ENCODE results near the gene AIP.
"Not testable (repeated sequence)": the region's sequence is repeated elsewhere in the genome, so short reads cannot be mapped to it uniquely, and the experiment has no call there.

AIP gene

DNA sequence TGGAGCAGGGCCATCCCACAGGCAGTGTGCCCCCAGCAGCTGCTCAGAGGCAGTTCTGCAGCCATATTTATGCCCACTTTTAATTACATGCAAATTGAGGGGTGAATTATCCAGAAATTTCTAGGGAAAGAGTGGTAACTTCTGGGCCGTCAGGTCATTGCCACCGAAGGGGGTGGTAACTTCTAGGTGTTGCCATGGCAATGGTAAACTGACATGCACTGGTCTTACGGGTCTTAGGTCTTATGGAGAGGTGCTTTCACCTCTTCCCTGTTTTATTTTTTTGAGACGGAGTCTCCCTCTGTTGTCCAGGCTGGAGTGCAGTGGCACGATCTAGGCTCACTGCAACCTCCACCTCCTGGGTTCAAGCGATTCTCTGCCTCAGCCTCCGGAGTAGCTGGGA lies 9.9 kb upstream of the AIP start:
- Histone ChIP-seq H3K9me2 (replicated peaks; ENCODE audit: low read depth, low read length) (no peaks in the 10 kb centered on the region), H3K9me3 (ENCODE audit: insufficient read depth, low read depth, low read length) (no peaks in the 10 kb centered on the region), H3K36me3 (ENCODE audit: insufficient read depth, low read length) (no peaks in the 10 kb centered on the region), H3K4me1 (ENCODE audit: insufficient read depth, low read length, poor library complexity, severe bottlenecking) (peaks cover 15% of the 10 kb centered on the region), H3K4me2 (ENCODE audit: low read depth, low read length, poor library complexity, severe bottlenecking) (no peak overlapping the region), H3K79me2 (ENCODE audit: insufficient read depth, low read length) (peaks cover 11% of the 10 kb centered on the region; the same call in 1 of the 2 replicates), H4K20me1 (ENCODE audit: insufficient read depth, low read length, poor library complexity, severe bottlenecking) (no peaks in the 10 kb centered on the region), H3F3A (ENCODE audit: low read depth) (no peaks in the 10 kb centered on the region), H3K9ac (ENCODE audit: low read depth, low read length, poor library complexity, severe bottlenecking) (no peak overlapping the region), H3K27me3 (ENCODE audit: insufficient read depth, low read length, poor library complexity, severe bottlenecking) (no peaks in the 10 kb centered on the region), H3K4me3 (ENCODE audit: low read length, poor library complexity, severe bottlenecking) (no peak overlapping the region), H2AFZ (ENCODE audit: low read length) (no peak overlapping the region)
- TF ChIP-seq CTCF (conservative IDR thresholded peaks at IDR 0.05; ENCODE audit: low read length) (no peak), EZH2phosphoT487 (IDR thresholded peaks at IDR 0.05; ENCODE audit: borderline replicate concordance) (no peak)

- not testable (repeated sequence) for H3K4me3 ChIP-seq (ENCODE audit: low read length, poor library complexity, severe bottlenecking)
Measured at GRCh38 chr11:67476692-67477091, 6.1 kb upstream of the AIP start.

GRCh38 chr11:67477344-67478050 lies 5.3 kb upstream of the AIP start:
- not testable (repeated sequence) for H3K79me2 ChIP-seq (ENCODE audit: insufficient read depth, low read length); H3K36me3 ChIP-seq (ENCODE audit: insufficient read depth, low read length); H3K9ac ChIP-seq (ENCODE audit: low read depth, low read length, poor library complexity, severe bottlenecking); H2AFZ ChIP-seq (ENCODE audit: low read length); H3K9me3 ChIP-seq (ENCODE audit: insufficient read depth, low read depth, low read length); H3K27me3 ChIP-seq (ENCODE audit: insufficient read depth, low read length, poor library complexity, severe bottlenecking); H3K4me2 ChIP-seq (ENCODE audit: low read depth, low read length, poor library complexity, severe bottlenecking); H3F3A ChIP-seq (ENCODE audit: low read depth); H3K4me3 ChIP-seq (ENCODE audit: low read length, poor library complexity, severe bottlenecking); H3K9me2 ChIP-seq (replicated peaks; ENCODE audit: low read depth, low read length); H4K20me1 ChIP-seq (ENCODE audit: insufficient read depth, low read length, poor library complexity, severe bottlenecking); H3K4me1 ChIP-seq (ENCODE audit: insufficient read depth, low read length, poor library complexity, severe bottlenecking)

More at GRCh38 chr11:67476692-67477091, 6.1 kb upstream of the AIP start:
- not testable (repeated sequence) for H2AFZ ChIP-seq (ENCODE audit: low read length); H3K9me3 ChIP-seq (ENCODE audit: insufficient read depth, low read depth, low read length); H3K4me2 ChIP-seq (ENCODE audit: low read depth, low read length, poor library complexity, severe bottlenecking); H3K9ac ChIP-seq (ENCODE audit: low read depth, low read length, poor library complexity, severe bottlenecking); H3K27me3 ChIP-seq (ENCODE audit: insufficient read depth, low read length, poor library complexity, severe bottlenecking); H3F3A ChIP-seq (ENCODE audit: low read depth); H3K36me3 ChIP-seq (ENCODE audit: insufficient read depth, low read length); H3K9me2 ChIP-seq (replicated peaks; ENCODE audit: low read depth, low read length); H3K4me1 ChIP-seq (ENCODE audit: insufficient read depth, low read length, poor library complexity, severe bottlenecking); H3K79me2 ChIP-seq (ENCODE audit: insufficient read depth, low read length); H4K20me1 ChIP-seq (ENCODE audit: insufficient read depth, low read length, poor library complexity, severe bottlenecking)

DNA sequence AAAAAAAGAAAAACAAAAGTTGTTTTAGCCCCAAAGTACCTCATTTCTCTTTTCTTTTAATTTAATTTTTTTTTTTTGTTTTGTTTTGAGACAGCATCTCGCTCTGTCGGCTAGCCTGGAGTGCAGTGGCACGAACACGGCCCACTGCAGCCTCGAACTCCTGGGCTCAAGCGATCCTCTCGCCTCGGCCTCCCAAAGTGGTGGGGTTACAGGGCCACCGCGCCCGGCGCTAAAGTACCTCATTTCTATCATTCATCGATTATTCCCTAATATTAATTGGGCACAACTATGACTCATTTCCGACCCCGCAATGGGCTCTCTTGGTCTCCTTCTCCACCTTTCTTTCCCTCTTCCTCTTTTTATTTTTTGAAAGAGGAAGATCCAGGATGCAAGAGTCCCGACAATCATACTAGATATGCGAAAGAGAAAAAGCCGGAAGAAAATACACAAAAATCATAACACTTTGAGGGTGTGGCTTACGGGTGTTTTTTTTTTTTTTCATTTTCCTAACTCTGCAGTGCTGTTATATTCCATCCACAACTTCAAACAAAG lies 475 bp upstream of the AIP start:
- Histone ChIP-seq H3F3A (ENCODE audit: low read depth) (no peaks in the 10 kb centered on the region), H3K27me3 (ENCODE audit: insufficient read depth, low read length, poor library complexity, severe bottlenecking) (no peaks in the 10 kb centered on the region), H4K20me1 (ENCODE audit: insufficient read depth, low read length, poor library complexity, severe bottlenecking) (peaks cover 9% of the 10 kb centered on the region), H3K4me1 (ENCODE audit: insufficient read depth, low read length, poor library complexity, severe bottlenecking) (peaks cover 30% of the 10 kb centered on the region), H2AFZ (ENCODE audit: low read length) (peak overlapping the region; percentile 88), H3K36me3 (ENCODE audit: insufficient read depth, low read length) (no peaks in the 10 kb centered on the region; the same call in 1 of the 2 replicates), H3K9me2 (replicated peaks; ENCODE audit: low read depth, low read length) (no peaks in the 10 kb centered on the region), H3K4me2 (ENCODE audit: low read depth, low read length, poor library complexity, severe bottlenecking) (peak overlapping the region; percentile 96), H3K79me2 (ENCODE audit: insufficient read depth, low read length) (peaks cover 36% of the 10 kb centered on the region), H3K4me3 (ENCODE audit: low read length, poor library complexity, severe bottlenecking) (peak overlapping the region; percentile 82), H3K9ac (ENCODE audit: low read depth, low read length, poor library complexity, severe bottlenecking) (peak overlapping the region; percentile 94), H3K9me3 (ENCODE audit: insufficient read depth, low read depth, low read length) (no peaks in the 10 kb centered on the region)
- TF ChIP-seq EZH2phosphoT487 (IDR thresholded peaks at IDR 0.05; ENCODE audit: borderline replicate concordance) (no peak), CTCF (conservative IDR thresholded peaks at IDR 0.05; ENCODE audit: low read length) (no peak)

All from Loucy (cell line).